ENCODE measurements around the gene MGME1. TPM values are rescaled to one million over a fixed set of nuclear protein-coding genes. Genes with fewer than 3 reads are reported as not detected.

The MGME1 gene
- total RNA-seq, 1 donor from 2014 or later = 4.8 TPM

DNA sequence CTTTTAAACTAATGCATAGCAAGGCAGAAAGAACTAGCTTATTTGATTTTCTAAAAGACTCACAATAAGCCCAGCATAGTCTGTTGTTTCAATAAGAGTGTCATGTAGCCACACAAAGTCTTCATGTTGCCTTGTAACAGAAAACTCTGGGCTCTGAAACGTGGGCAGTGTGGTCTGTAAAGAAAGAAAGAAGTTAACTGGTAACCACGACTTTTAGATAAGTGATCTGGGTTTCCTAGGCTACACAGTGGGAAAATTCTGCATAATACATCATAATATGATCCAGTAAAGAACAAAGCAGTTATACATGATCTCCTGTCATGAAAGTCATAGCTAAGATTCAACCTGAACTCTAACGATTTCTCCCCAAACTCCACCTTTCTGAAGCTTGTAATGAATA lies 13.5 kb upstream of the MGME1 start:
- H3K4me1 Mint-ChIP-seq (ENCODE audit: low read depth, unreplicated experiment) = peaks cover 16% of the 10 kb centered on the region
- no peak for DNase-seq
- H3K27ac Mint-ChIP-seq (ENCODE audit: unreplicated experiment) = no peak overlapping the region
- H3K9me3 Mint-ChIP-seq (ENCODE audit: unreplicated experiment) = no peaks in the 10 kb centered on the region
- no peak for TF ChIP-seq CTCF (IDR thresholded peaks at IDR 0.05; ENCODE audit: partially characterized antibody, unreplicated experiment)
- H3K36me3 Mint-ChIP-seq (ENCODE audit: unreplicated experiment) = no peaks in the 10 kb centered on the region
- no peaks in the 10 kb centered on the region for H3K27me3 Mint-ChIP-seq (ENCODE audit: unreplicated experiment)
- H3K4me3 Mint-ChIP-seq (ENCODE audit: unreplicated experiment) = no peak overlapping the region

GRCh38 chr20:17956099-17956685 lies 12.6 kb upstream of the MGME1 start:
- Mint-ChIP-seq H3K36me3 (ENCODE audit: unreplicated experiment) (no peaks in the 10 kb centered on the region), H3K4me1 (ENCODE audit: low read depth, unreplicated experiment) (peaks cover 19% of the 10 kb centered on the region), H3K27ac (ENCODE audit: unreplicated experiment) (no peak overlapping the region), H3K4me3 (ENCODE audit: unreplicated experiment) (no peak overlapping the region), H3K27me3 (ENCODE audit: unreplicated experiment) (no peaks in the 10 kb centered on the region), H3K9me3 (ENCODE audit: unreplicated experiment) (no peaks in the 10 kb centered on the region)
- no peak for DNase-seq
- no peak for TF ChIP-seq CTCF (IDR thresholded peaks at IDR 0.05; ENCODE audit: partially characterized antibody, unreplicated experiment)

DNA sequence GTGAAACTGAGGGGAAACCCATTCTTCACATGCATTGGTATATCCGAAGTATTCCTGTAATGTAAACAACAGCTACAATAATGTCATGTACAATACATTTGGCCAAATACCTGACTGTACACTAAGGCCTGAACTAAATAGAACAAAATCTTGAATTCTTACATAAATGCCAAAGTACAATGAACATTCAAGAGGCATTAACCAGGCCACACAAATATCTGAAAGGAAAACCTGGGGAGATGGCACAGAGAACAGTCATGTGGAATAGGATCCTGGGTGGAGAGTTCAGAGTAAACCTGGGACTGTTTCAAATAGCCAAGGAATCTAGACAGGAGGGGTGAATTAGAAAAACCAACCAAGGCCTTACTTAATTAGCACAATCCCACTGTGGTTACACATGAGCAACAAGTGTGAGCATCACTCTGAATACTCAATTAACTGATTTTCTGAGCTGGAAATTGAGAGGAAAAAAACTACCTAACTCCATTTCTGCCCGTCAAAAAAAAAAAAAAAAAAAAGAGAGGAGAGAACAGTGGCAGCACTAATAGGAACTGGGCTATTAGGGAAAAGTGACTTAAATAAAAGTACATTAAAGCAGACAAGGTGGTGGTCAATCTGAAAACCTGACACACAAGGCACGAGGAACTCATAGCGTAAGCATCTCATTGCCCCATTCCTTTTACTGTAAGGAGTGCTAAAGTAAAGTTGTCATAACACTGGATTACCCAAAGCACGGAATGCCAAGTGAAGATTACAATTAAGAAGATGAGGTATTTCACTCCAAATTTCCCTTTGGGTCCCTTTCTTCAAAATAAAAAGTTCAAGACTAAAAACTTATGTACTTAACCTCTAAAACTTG lies 11.1 kb upstream of the MGME1 start:
- no peak for DNase-seq
- TF ChIP-seq CTCF (IDR thresholded peaks at IDR 0.05; ENCODE audit: partially characterized antibody, unreplicated experiment) = no peak
- no peak overlapping the region for H3K27ac Mint-ChIP-seq (ENCODE audit: unreplicated experiment)
- H3K4me3 Mint-ChIP-seq (ENCODE audit: unreplicated experiment) = no peak overlapping the region
- H3K4me1 Mint-ChIP-seq (ENCODE audit: low read depth, unreplicated experiment) = peaks cover 29% of the 10 kb centered on the region
- no peaks in the 10 kb centered on the region for H3K36me3 Mint-ChIP-seq (ENCODE audit: unreplicated experiment)
- H3K9me3 Mint-ChIP-seq (ENCODE audit: unreplicated experiment) = no peaks in the 10 kb centered on the region
- H3K27me3 Mint-ChIP-seq (ENCODE audit: unreplicated experiment) = no peaks in the 10 kb centered on the region

DNA sequence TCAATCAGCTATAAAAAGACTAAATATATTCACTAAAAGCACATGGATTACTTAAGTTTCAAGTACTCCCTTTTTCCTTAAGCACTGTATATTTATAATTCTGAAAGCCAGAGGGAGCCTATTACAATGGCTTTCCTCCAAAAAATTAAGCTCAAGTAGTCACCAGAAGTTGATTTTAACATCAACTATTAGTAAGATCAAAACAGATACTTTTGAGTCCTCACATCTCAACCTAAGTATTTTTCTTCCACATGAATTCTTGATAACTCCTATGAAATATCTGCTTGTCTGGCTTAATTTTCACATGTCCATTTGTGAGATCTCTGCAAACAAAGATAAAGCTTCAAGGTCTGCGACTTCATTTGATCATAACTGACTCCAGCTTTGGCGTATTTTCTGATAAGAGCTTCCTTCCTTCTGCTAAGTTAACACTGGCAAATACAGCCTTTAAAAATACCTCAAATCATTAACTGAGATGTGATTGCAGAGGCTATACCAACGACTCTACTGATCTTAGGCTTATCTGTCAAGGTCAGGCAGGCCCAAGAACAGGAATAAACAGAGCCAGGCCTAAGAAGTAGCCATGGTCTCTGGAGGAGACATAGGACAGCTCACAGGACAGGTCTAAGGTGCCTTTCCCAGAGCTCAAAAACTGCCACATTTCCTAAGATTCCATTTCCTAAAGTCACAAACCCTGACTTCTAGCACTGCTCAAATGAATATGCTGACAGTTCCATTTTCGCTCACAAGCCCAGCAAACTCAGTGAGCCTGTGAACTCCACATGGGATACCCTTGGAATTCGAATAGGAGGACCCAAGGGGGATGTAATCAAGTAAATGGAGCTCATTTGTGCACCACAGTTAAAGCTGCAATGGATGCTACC lies 10.2 kb upstream of the MGME1 start:
- H3K4me3 Mint-ChIP-seq (ENCODE audit: unreplicated experiment) = no peak overlapping the region
- no peak overlapping the region for H3K27ac Mint-ChIP-seq (ENCODE audit: unreplicated experiment)
- peaks cover 33% of the 10 kb centered on the region for H3K4me1 Mint-ChIP-seq (ENCODE audit: low read depth, unreplicated experiment)
- no peak for DNase-seq
- no peaks in the 10 kb centered on the region for H3K27me3 Mint-ChIP-seq (ENCODE audit: unreplicated experiment)
- no peaks in the 10 kb centered on the region for H3K36me3 Mint-ChIP-seq (ENCODE audit: unreplicated experiment)
- TF ChIP-seq CTCF (IDR thresholded peaks at IDR 0.05; ENCODE audit: partially characterized antibody, unreplicated experiment) = no peak
- H3K9me3 Mint-ChIP-seq (ENCODE audit: unreplicated experiment) = no peaks in the 10 kb centered on the region

Data from glutamatergic neuron (in vitro differentiated cells).